HepG2 (cell line): Measurements from ENCODE around the gene OSBPL8. TPM values are rescaled to one million over a fixed set of nuclear protein-coding genes. Genes with fewer than 3 reads are reported as not detected.

Source experiments
- ATAC-seq: fragments of 200-7000 bp; cut with Tn5 transposase; 3 replicates; pipeline ENCODE4 v1.9.1; 2020; ENCODE audit warnings: mild to moderate bottlenecking, moderate library complexity
- BruUV-seq: library from RNA; stranded (reverse); fragments of 400-500 nt; replicated peaks from 2 replicates; lab custom pipeline; 2021; lab: Mats Ljungman, UMichigan
- CTCF ChIA-PET: fragments of 300-600 bp; formaldehyde crosslinking; extraction: SDS; loops from one replicate; lab custom pipeline; 2021; ENCODE audit warnings: low total read pairs, inconsistent platforms, low intra/inter-chr PET ratio; lab: Yijun Ruan, JAX
- POLR2A ChIA-PET: fragments of 350-600 bp; sonication (Branson Sonifier 250); formaldehyde crosslinking; loops from one replicate; lab custom pipeline; 2020; ENCODE audit warnings: antibody characterized with exemption, inconsistent platforms; lab: Yijun Ruan, JAX
- DNase-seq: peaks from one replicate; pipeline ENCODE4 v3.0.0-alpha.2; 2015; ENCODE audit warnings: low spot score
- FAIRE-seq: peaks from 3 replicates; lab custom pipeline; 2011; peaks lifted over from hg19 to GRCh38; lab: Jason Lieb, UNC
- H2AFZ ChIP-seq: one replicate; pipeline ENCODE4 v1.6.1; 2011; ENCODE audit warnings: low read length, inconsistent platforms
- H3K27ac ChIP-seq: fragments of 300-600 bp; 3 replicates; pipeline ENCODE4 v1.8.0; 2011; ENCODE audit warnings: mixed run types, mild to moderate bottlenecking, mixed read lengths, low read length, inconsistent platforms; ENCODE audit not compliant: insufficient read depth; ENCODE audit errors: extremely low read length
- H3K27me3 ChIP-seq, 2 experiments: fragments of 200-600 bp in 1 of 2; 2 replicates in 1 of 2; 3 replicates in 1 of 2; pipeline versions ENCODE4 v1.6.0 to v1.8.0; 2011; ENCODE audit warnings: low read length in 2 of 2, mild to moderate bottlenecking in 2 of 2, moderate library complexity in 2 of 2, inconsistent platforms in 1 of 2; ENCODE audit not compliant: insufficient read depth in 2 of 2, control insufficient read depth in 1 of 2
- H3K36me3 ChIP-seq, 2 experiments: fragments of 200-600 bp in 1 of 2; replicated peaks in 1 of 2; 2 replicates in 1 of 2; 3 replicates in 1 of 2; pipeline versions ENCODE4 v1.5.1 to v1.8.0; 2011; ENCODE audit warnings: low read length in 2 of 2, inconsistent platforms in 1 of 2; ENCODE audit not compliant: insufficient read depth in 2 of 2, control insufficient read depth in 1 of 2
- H3K4me1 ChIP-seq: 2 replicates; pipeline ENCODE4 v1.5.1; 2012; ENCODE audit warnings: low read length, inconsistent platforms; ENCODE audit not compliant: insufficient read depth
- H3K4me2 ChIP-seq: 2 replicates; pipeline ENCODE4 v1.6.0; 2011; ENCODE audit warnings: low read depth, low read length, inconsistent platforms
- H3K4me3 ChIP-seq, 3 experiments: fragments of 200-600 bp in 1 of 3; sonication (generic), shearing (Covaris generic) in 1 of 3; replicated peaks in 1 of 3; 2 replicates each; pipeline ENCODE4 v1.5.1; 2011 to 2016; ENCODE audit warnings: low read length in 3 of 3, inconsistent platforms in 2 of 3, low read depth in 2 of 3, mild to moderate bottlenecking in 2 of 3, control low read depth in 1 of 3, mixed read lengths in 1 of 3; ENCODE audit not compliant: insufficient read depth in 1 of 3
- H3K79me2 ChIP-seq: one replicate; pipeline ENCODE4 v1.6.1; 2011; ENCODE audit warnings: low read length, inconsistent platforms; ENCODE audit not compliant: insufficient read depth
- H3K9ac ChIP-seq: 2 replicates; pipeline ENCODE4 v1.6.0; 2011; ENCODE audit warnings: mild to moderate bottlenecking, low read depth, low read length, inconsistent platforms; ENCODE audit not compliant: insufficient read depth
- H3K9me3 ChIP-seq: 2 replicates; pipeline ENCODE4 v1.5.1; 2012; ENCODE audit warnings: mild to moderate bottlenecking, low read length
- H4K20me1 ChIP-seq: 2 replicates; pipeline ENCODE4 v1.6.0; 2011; ENCODE audit warnings: inconsistent platforms, mild to moderate bottlenecking, low read length, moderate library complexity; ENCODE audit not compliant: insufficient read depth
- CBFB ChIP-seq: sonication (generic); formaldehyde crosslinking; IDR thresholded peaks from 2 replicates; pipeline ENCODE4 v1.4.0; 2020; ENCODE audit warnings: missing genetic modification reagents
- HNRNPH1 ChIP-seq: fragments of 200-400 bp; formaldehyde crosslinking; optimal IDR thresholded peaks from 2 replicates; pipeline ENCODE3; 2017; ENCODE audit warnings: mild to moderate bottlenecking, low read depth, low read length
- JUN ChIP-seq: sonication (generic); formaldehyde crosslinking; IDR thresholded peaks from 2 replicates; pipeline ENCODE4 v1.4.0; 2020; ENCODE audit warnings: mild to moderate bottlenecking, missing genetic modification reagents
- MAFF ChIP-seq: IDR thresholded peaks from 2 replicates; pipeline ENCODE4 v1.6.1; 2011; ENCODE audit warnings: low read depth, low read length, improper control_type of control experiment
- MAFK ChIP-seq, 2 experiments: IDR thresholded peaks in 1 of 2; conservative IDR thresholded peaks in 1 of 2; 2 replicates each; pipeline ENCODE4 v1.6.1; 2011; ENCODE audit warnings: improper control_type of control experiment in 2 of 2, low read length in 2 of 2
- MEIS2 ChIP-seq: sonication (generic); formaldehyde crosslinking; IDR thresholded peaks from 2 replicates; pipeline ENCODE4 v1.9.0; 2021; ENCODE audit warnings: mild to moderate bottlenecking, missing genetic modification reagents
- PLSCR1 ChIP-seq: sonication (generic); formaldehyde crosslinking; IDR thresholded peaks from 2 replicates; pipeline ENCODE4 v1.5.0; 2020; ENCODE audit warnings: missing genetic modification reagents, mild to moderate bottlenecking, borderline replicate concordance
- TOPORS ChIP-seq: sonication (generic); formaldehyde crosslinking; IDR thresholded peaks from 2 replicates; pipeline ENCODE4 v1.8.0; 2023; ENCODE audit warnings: mild to moderate bottlenecking, missing genetic modification reagents
- YY1 ChIP-seq: IDR thresholded peaks from 2 replicates; pipeline ENCODE4 v1.6.1; 2011; ENCODE audit warnings: low read length, low read depth, moderate library complexity, mild to moderate bottlenecking; ENCODE audit not compliant: insufficient read depth, insufficient replicate concordance
- ZKSCAN8 ChIP-seq: IDR thresholded peaks from 2 replicates; pipeline ENCODE4 v1.6.1; 2016; ENCODE audit warnings: borderline replicate concordance, missing genetic modification reagents, missing compliant biosample characterization
- ZNF296 ChIP-seq: sonication (generic); formaldehyde crosslinking; conservative IDR thresholded peaks from 2 replicates; pipeline ENCODE4 v1.5.0; 2020; ENCODE audit warnings: mild to moderate bottlenecking, missing genetic modification reagents
- ZNF335 ChIP-seq: sonication (generic); formaldehyde crosslinking; IDR thresholded peaks from 2 replicates; pipeline ENCODE4 v1.4.0; 2020; ENCODE audit warnings: missing genetic modification reagents
- ZNF556 ChIP-seq: sonication (generic); formaldehyde crosslinking; IDR thresholded peaks from 2 replicates; pipeline ENCODE4 v1.4.0; 2020; ENCODE audit warnings: mild to moderate bottlenecking, missing genetic modification reagents, borderline replicate concordance
- ZNF747 ChIP-seq: sonication (generic); formaldehyde crosslinking; IDR thresholded peaks from 2 replicates; pipeline ENCODE4 v1.8.1; 2023; ENCODE audit warnings: missing genetic modification reagents, mild to moderate bottlenecking, borderline replicate concordance
- WGBS: methylation state at CpG from one replicate; pipeline ENCODE4 v1.1.6; 2017; ENCODE audit warnings: low lambda C conversion rate; 5-methylcytosine and 5-hydroxymethylcytosine counted together
- in situ Hi-C: cut with HindIII; loops from 2 replicates; pipeline ENCODE4 v1.10.0; 2017; ENCODE audit warnings: low pct_unique_long_range_greater_than_20kb; ENCODE audit not compliant: extremely low pct_ligation_motif_present
- intact Hi-C: fragments of 100-400 bp; cut with micrococcal nuclease; formaldehyde crosslinking; loops from one replicate; pipeline ENCODE4 v1.10.0; 2022; ENCODE audit not compliant: unreplicated experiment
- polyA plus RNA-seq, 8 experiments: library from polyadenylated mRNA; depleted of rRNA in 3 of 8; stranded (reverse) in 7 of 8; unstranded in 1 of 8; fragments of >200 nt; fragmentation: Illumina TruSeq in 4 of 8; extraction: Trizol in 4 of 8; gene quantifications; 2 replicates each; pipeline versions ENCODE4 v1.2.1 to v1.2.3, GENCODE V29; 2011 to 2016; ENCODE audit warnings: low read depth in 4 of 8, missing spikeins in 1 of 8, mixed read lengths in 1 of 8; ENCODE audit not compliant: insufficient read depth in 1 of 8
- total RNA-seq, 5 experiments: library from RNA; depleted of rRNA; stranded (reverse); fragments of >200 nt; fragmentation: Illumina TruSeq; extraction: Trizol; gene quantifications; 2 replicates each; pipeline ENCODE4 v1.2.3, GENCODE V29; 2016; ENCODE audit warnings: low read depth in 1 of 5
- TF ChIP-seq, protein P1 (sequence below): sonication (generic); formaldehyde crosslinking; IDR thresholded peaks from 2 replicates; pipeline ENCODE4 v1.5.0; 2020; ENCODE audit warnings: mild to moderate bottlenecking, missing genetic modification reagents, moderate library complexity
- TF ChIP-seq, protein P2 (sequence below): sonication (generic); formaldehyde crosslinking; IDR thresholded peaks from 2 replicates; pipeline ENCODE4 v1.5.1; 2020; ENCODE audit warnings: missing genetic modification reagents, mild to moderate bottlenecking, borderline replicate concordance

The OSBPL8 gene
- total and polyA plus RNA-seq, 2 of the 13 experiments (the other 11 are each of a cell fraction or from before 2014, with no cell fraction given): 11.0 to 33.9 TPM

DNA sequence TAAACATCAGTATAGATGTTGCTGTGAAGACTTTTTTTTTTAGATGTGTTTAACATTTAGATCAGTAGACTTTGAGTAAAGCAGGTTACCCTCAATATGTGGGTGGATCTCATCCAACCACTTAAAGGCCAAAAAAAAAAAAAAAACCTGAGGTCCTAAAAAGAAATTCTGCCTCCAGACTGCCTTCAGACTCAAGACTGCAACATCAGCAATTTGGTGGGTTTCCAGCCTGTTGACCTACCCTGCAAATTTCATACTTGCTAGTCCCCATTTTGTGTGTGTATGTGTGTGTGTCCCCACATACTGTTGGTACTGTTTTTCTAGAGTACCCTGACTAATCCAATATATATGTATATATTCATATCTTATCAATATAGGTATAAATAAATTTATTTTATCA lies 55.6 kb downstream of the OSBPL8 start:
- ChIA-PET CTCF (no interaction called here), POLR2A (no interaction called here)
- Histone ChIP-seq H3K4me3 (no peak overlapping the region), H3K9me3 (no peaks in the 10 kb centered on the region), H3K36me3 (no peaks in the 10 kb centered on the region), H2AFZ (no peak overlapping the region), H3K9ac (no peak overlapping the region), H3K4me2 (no peak overlapping the region), H3K27me3 (no peaks in the 10 kb centered on the region), H3K79me2 (no peaks in the 10 kb centered on the region), H3K4me1 (no peaks in the 10 kb centered on the region), H3K27ac (no peak overlapping the region), H4K20me1 (no peaks in the 10 kb centered on the region)
- in situ Hi-C loops: no loop called here
- no peak for FAIRE-seq
- TF ChIP-seq ZKSCAN8 (CRISPR knock-in tag) (no peak), MAFF (peak; percentile 83), MAFK (conservative IDR thresholded peaks at IDR 0.05 in 1 of 2, IDR thresholded peaks at IDR 0.05 in 1 of 2; ENCODE audit: low read length in 2 of 2) (peak; percentile 80 to 92)
- no peak for ATAC-seq
- BruUV-seq: no TSS peak
- no peak for DNase-seq
- intact Hi-C loops: no loop called here

GRCh38 chr12:76501390-76501789 lies 58.2 kb downstream of the OSBPL8 start:
- no peak for FAIRE-seq
- TF ChIP-seq, protein P1, sequence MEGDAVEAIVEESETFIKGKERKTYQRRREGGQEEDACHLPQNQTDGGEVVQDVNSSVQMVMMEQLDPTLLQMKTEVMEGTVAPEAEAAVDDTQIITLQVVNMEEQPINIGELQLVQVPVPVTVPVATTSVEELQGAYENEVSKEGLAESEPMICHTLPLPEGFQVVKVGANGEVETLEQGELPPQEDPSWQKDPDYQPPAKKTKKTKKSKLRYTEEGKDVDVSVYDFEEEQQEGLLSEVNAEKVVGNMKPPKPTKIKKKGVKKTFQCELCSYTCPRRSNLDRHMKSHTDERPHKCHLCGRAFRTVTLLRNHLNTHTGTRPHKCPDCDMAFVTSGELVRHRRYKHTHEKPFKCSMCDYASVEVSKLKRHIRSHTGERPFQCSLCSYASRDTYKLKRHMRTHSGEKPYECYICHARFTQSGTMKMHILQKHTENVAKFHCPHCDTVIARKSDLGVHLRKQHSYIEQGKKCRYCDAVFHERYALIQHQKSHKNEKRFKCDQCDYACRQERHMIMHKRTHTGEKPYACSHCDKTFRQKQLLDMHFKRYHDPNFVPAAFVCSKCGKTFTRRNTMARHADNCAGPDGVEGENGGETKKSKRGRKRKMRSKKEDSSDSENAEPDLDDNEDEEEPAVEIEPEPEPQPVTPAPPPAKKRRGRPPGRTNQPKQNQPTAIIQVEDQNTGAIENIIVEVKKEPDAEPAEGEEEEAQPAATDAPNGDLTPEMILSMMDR (CRISPR knock-in tag): no peak
- TF ChIP-seq JUN (CRISPR knock-in tag) (no peak), HNRNPH1 (no peak), MEIS2 (no peak), TOPORS (CRISPR knock-in tag) (no peak), YY1 (no peak), ZNF747 (CRISPR knock-in tag) (no peak), ZNF335 (CRISPR knock-in tag) (no peak), ZNF296 (CRISPR knock-in tag) (no peak), CBFB (CRISPR knock-in tag) (no peak), PLSCR1 (CRISPR knock-in tag) (no peak), ZNF556 (CRISPR knock-in tag) (no peak)
- TF ChIP-seq, protein P2, sequence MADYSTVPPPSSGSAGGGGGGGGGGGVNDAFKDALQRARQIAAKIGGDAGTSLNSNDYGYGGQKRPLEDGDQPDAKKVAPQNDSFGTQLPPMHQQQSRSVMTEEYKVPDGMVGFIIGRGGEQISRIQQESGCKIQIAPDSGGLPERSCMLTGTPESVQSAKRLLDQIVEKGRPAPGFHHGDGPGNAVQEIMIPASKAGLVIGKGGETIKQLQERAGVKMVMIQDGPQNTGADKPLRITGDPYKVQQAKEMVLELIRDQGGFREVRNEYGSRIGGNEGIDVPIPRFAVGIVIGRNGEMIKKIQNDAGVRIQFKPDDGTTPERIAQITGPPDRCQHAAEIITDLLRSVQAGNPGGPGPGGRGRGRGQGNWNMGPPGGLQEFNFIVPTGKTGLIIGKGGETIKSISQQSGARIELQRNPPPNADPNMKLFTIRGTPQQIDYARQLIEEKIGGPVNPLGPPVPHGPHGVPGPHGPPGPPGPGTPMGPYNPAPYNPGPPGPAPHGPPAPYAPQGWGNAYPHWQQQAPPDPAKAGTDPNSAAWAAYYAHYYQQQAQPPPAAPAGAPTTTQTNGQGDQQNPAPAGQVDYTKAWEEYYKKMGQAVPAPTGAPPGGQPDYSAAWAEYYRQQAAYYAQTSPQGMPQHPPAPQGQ (CRISPR knock-in tag): no peak

More at GRCh38 chr12:76501390-76501789, 58.2 kb downstream of the OSBPL8 start:
- Histone ChIP-seq H3K27ac (no peak overlapping the region), H3K4me3 (no peak overlapping the region), H3K36me3 (no peaks in the 10 kb centered on the region), H2AFZ (no peak overlapping the region), H3K9me3 (no peaks in the 10 kb centered on the region), H3K4me1 (no peaks in the 10 kb centered on the region), H3K9ac (no peak overlapping the region), H3K79me2 (no peaks in the 10 kb centered on the region), H3K4me2 (no peak overlapping the region), H4K20me1 (no peaks in the 10 kb centered on the region), H3K27me3 (no peaks in the 10 kb centered on the region)
- intact Hi-C loops: no loop called here
- no peak for DNase-seq
- BruUV-seq: no TSS peak
- POLR2A ChIA-PET: no interaction called here
- in situ Hi-C loops: no loop called here
- CTCF ChIA-PET: no interaction called here
- 86% methylated on average over 2 of the region's 2 CpGs for WGBS
- no peak for ATAC-seq
